SK-N-SH (cell line): ENCODE measurements around the gene SUN2. TPM values are rescaled to one million over a fixed set of nuclear protein-coding genes. Genes with fewer than 3 reads are reported as not detected.

Experiments
- CTCF ChIA-PET: fragments of 300-600, 350-600 bp; formaldehyde crosslinking; extraction: SDS; loops from one replicate; lab custom pipeline; 2021; lab: Yijun Ruan, JAX
- POLR2A ChIA-PET: fragments of 350-600 bp; sonication (Branson Sonifier 250); formaldehyde crosslinking; extraction: SDS; loops from one replicate; lab custom pipeline; 2020; ENCODE audit warnings: antibody characterized with exemption, inconsistent platforms; lab: Yijun Ruan, JAX
- DNase-seq: peaks from one replicate; pipeline ENCODE4 v3.0.0; 2012
- H2AFZ ChIP-seq: fragments of 200-600 bp; sonication (generic); 2 replicates; pipeline ENCODE4 v1.8.1; 2016; ENCODE audit warnings: antibody characterized with exemption, mild to moderate bottlenecking, low read depth
- H3F3A ChIP-seq: fragments of 200-600 bp; sonication (generic); replicated peaks from 2 replicates; pipeline ENCODE3; 2016; ENCODE audit warnings: antibody characterized with exemption, mild to moderate bottlenecking; ENCODE audit not compliant: insufficient read depth
- H3K27ac ChIP-seq, 2 experiments: fragments of 200-500 bp in 1 of 2; fragments of 200-600 bp in 1 of 2; sonication (Bioruptor generic) in 1 of 2; sonication (generic), shearing (Covaris generic) in 1 of 2; 2 replicates each; pipeline versions ENCODE4 v1.5.1 to v1.6.1; 2014 to 2016; ENCODE audit warnings: low read depth in 2 of 2, inconsistent platforms in 1 of 2, low read length in 1 of 2, mild to moderate bottlenecking in 1 of 2, mixed read lengths in 1 of 2
- H3K27me3 ChIP-seq: fragments of 200-600 bp; sonication (generic), shearing (Covaris generic); 2 replicates; pipeline ENCODE4 v1.6.1; 2016; ENCODE audit warnings: mixed run types; ENCODE audit not compliant: insufficient read depth
- H3K36me3 ChIP-seq, 2 experiments: fragments of 200-500 bp in 1 of 2; fragments of 200-600 bp in 1 of 2; sonication (Bioruptor generic) in 1 of 2; sonication (generic) in 1 of 2; replicated peaks in 1 of 2; 2 replicates each; pipeline versions ENCODE3 to v1.5.1; 2014 to 2016; ENCODE audit warnings: low read length in 1 of 2, mild to moderate bottlenecking in 1 of 2; ENCODE audit not compliant: insufficient read depth in 2 of 2, control insufficient read depth in 1 of 2
- H3K4me1 ChIP-seq, 2 experiments: fragments of 200-500 bp in 1 of 2; fragments of 200-600 bp in 1 of 2; sonication (Bioruptor generic) in 1 of 2; sonication (generic), shearing (Covaris generic) in 1 of 2; 2 replicates each; pipeline versions ENCODE4 v1.5.1 to v1.6.1; 2014 to 2016; ENCODE audit warnings: low read depth in 1 of 2, low read length in 1 of 2, mixed run types in 1 of 2; ENCODE audit not compliant: insufficient read depth in 2 of 2, control insufficient read depth in 1 of 2
- H3K4me2 ChIP-seq: fragments of 200-600 bp; sonication (generic), shearing (Covaris generic); 2 replicates; pipeline ENCODE4 v1.6.1; 2017; ENCODE audit warnings: mixed run types
- H3K4me3 ChIP-seq, 2 experiments: fragments of 200-500 bp in 1 of 2; fragments of 200-600 bp in 1 of 2; sonication (Bioruptor generic) in 1 of 2; sonication (generic), shearing (Covaris generic) in 1 of 2; 2 replicates each; pipeline versions ENCODE4 v1.5.1 to v1.8.1; 2014 to 2016; ENCODE audit warnings: low read depth in 2 of 2, inconsistent platforms in 1 of 2, low read length in 1 of 2, mild to moderate bottlenecking in 1 of 2, mixed read lengths in 1 of 2, moderate library complexity in 1 of 2
- H3K79me2 ChIP-seq: fragments of 200-600 bp; sonication (generic); 2 replicates; pipeline ENCODE4 v1.8.1; 2017; ENCODE audit warnings: mild to moderate bottlenecking; ENCODE audit not compliant: insufficient read depth
- H3K9ac ChIP-seq: fragments of 200-600 bp; sonication (generic); 2 replicates; pipeline ENCODE4 v1.6.1; 2017; ENCODE audit warnings: mixed run types
- H3K9me2 ChIP-seq: fragments of 200-600 bp; sonication (generic); 2 replicates; pipeline ENCODE4 v1.6.1; 2017; ENCODE audit warnings: mixed run types
- H3K9me3 ChIP-seq: fragments of 200-600 bp; sonication (generic); 2 replicates; pipeline ENCODE4 v1.6.1; 2017; ENCODE audit warnings: mixed run types, mild to moderate bottlenecking, moderate library complexity
- H4K20me1 ChIP-seq: fragments of 200-600 bp; sonication (generic); 2 replicates; pipeline ENCODE4 v1.6.1; 2017; ENCODE audit warnings: mild to moderate bottlenecking, mixed run types; ENCODE audit not compliant: insufficient read depth
- EZH2phosphoT487 ChIP-seq: fragments of 200-600 bp; sonication (generic); IDR thresholded peaks from 2 replicates; pipeline ENCODE4 v1.6.1; 2017; ENCODE audit warnings: low read depth, mixed run types, mild to moderate bottlenecking, antibody characterized with exemption, moderate library complexity, borderline replicate concordance
- FOSL2 ChIP-seq: IDR thresholded peaks from 2 replicates; pipeline ENCODE4 v1.4.0; 2012; ENCODE audit warnings: low read depth, mild to moderate bottlenecking, moderate library complexity, borderline replicate concordance
- FOXM1 ChIP-seq: IDR thresholded peaks from 2 replicates; pipeline ENCODE4 v1.4.0; 2012; ENCODE audit warnings: low read depth, mild to moderate bottlenecking
- GABPA ChIP-seq: IDR thresholded peaks from 2 replicates; pipeline ENCODE4 v1.4.0; 2012; ENCODE audit warnings: low read depth, mild to moderate bottlenecking
- GATA2 ChIP-seq: sonication (generic); formaldehyde crosslinking; IDR thresholded peaks from 2 replicates; pipeline ENCODE4 v1.5.0; 2020; ENCODE audit warnings: mild to moderate bottlenecking, missing genetic modification reagents
- JUND ChIP-seq: IDR thresholded peaks from 2 replicates; pipeline ENCODE4 v1.4.0; 2012
- MXI1 ChIP-seq: IDR thresholded peaks from 2 replicates; pipeline ENCODE4 v1.6.1; 2012; ENCODE audit warnings: mild to moderate bottlenecking, low read depth, low read length, improper control_type of control experiment
- NFIC ChIP-seq: IDR thresholded peaks from 2 replicates; pipeline ENCODE4 v1.4.0; 2012; ENCODE audit warnings: borderline replicate concordance
- NRF1 ChIP-seq: IDR thresholded peaks from 2 replicates; pipeline ENCODE4 v1.6.1; 2012; ENCODE audit warnings: low read depth, mild to moderate bottlenecking, low read length
- RAD21 ChIP-seq: IDR thresholded peaks from 2 replicates; pipeline ENCODE4 v1.6.1; 2012; ENCODE audit warnings: mild to moderate bottlenecking, low read length
- RCOR1 ChIP-seq: fragments of 150-350 bp; IDR thresholded peaks from 2 replicates; pipeline ENCODE4 v1.6.1; 2017; ENCODE audit warnings: antibody characterized with exemption, low read length
- RXRA ChIP-seq: IDR thresholded peaks from 2 replicates; pipeline ENCODE4 v1.4.0; 2012; ENCODE audit warnings: low read depth, mild to moderate bottlenecking, borderline replicate concordance
- SIN3A ChIP-seq: IDR thresholded peaks from 2 replicates; pipeline ENCODE4 v1.6.1; 2012; ENCODE audit warnings: low read depth, mild to moderate bottlenecking, low read length, moderate library complexity, borderline replicate concordance
- SMC3 ChIP-seq: IDR thresholded peaks from 2 replicates; pipeline ENCODE4 v1.6.1; 2012; ENCODE audit warnings: low read depth, low read length, improper control_type of control experiment
- TAF1 ChIP-seq: IDR thresholded peaks from 2 replicates; pipeline ENCODE4 v1.6.1; 2012; ENCODE audit warnings: low read depth, mild to moderate bottlenecking, low read length, moderate library complexity, borderline replicate concordance
- TCF12 ChIP-seq: IDR thresholded peaks from 2 replicates; pipeline ENCODE4 v1.4.0; 2012
- YY1 ChIP-seq: IDR thresholded peaks from 2 replicates; pipeline ENCODE4 v1.4.0; 2012; ENCODE audit warnings: low read depth, mild to moderate bottlenecking
- WGBS: methylation state at CpG from one replicate; pipeline ENCODE4 v1.1.6; 2017; ENCODE audit warnings: low lambda C conversion rate; 5-methylcytosine and 5-hydroxymethylcytosine counted together
- polyA plus RNA-seq, 3 experiments: library from polyadenylated mRNA; depleted of rRNA; stranded (reverse); fragments of >200 nt; gene quantifications; 2 replicates each; pipeline ENCODE4 v1.2.3, GENCODE V29; 2012
- TF ChIP-seq, protein P1 (sequence below): fragments of 200-600 bp; sonication (generic); IDR thresholded peaks from 2 replicates; pipeline ENCODE4 v1.6.1; 2017; ENCODE audit warnings: antibody characterized with exemption, mild to moderate bottlenecking, moderate library complexity
- TF ChIP-seq, protein P2 (sequence below): IDR thresholded peaks from 2 replicates; pipeline ENCODE4 v1.4.0; 2012; ENCODE audit warnings: low read depth, borderline replicate concordance
- TF ChIP-seq, protein P3 (sequence below): fragments of 150-350 bp; IDR thresholded peaks from 2 replicates; pipeline ENCODE4 v1.6.1; 2017; ENCODE audit warnings: antibody characterized with exemption, low read length, low read depth, borderline replicate concordance

Gene SUN2
- polyA plus RNA-seq, 1 of the 3 experiments (the other 2 are of a cell fraction): 10.2 TPM

DNA sequence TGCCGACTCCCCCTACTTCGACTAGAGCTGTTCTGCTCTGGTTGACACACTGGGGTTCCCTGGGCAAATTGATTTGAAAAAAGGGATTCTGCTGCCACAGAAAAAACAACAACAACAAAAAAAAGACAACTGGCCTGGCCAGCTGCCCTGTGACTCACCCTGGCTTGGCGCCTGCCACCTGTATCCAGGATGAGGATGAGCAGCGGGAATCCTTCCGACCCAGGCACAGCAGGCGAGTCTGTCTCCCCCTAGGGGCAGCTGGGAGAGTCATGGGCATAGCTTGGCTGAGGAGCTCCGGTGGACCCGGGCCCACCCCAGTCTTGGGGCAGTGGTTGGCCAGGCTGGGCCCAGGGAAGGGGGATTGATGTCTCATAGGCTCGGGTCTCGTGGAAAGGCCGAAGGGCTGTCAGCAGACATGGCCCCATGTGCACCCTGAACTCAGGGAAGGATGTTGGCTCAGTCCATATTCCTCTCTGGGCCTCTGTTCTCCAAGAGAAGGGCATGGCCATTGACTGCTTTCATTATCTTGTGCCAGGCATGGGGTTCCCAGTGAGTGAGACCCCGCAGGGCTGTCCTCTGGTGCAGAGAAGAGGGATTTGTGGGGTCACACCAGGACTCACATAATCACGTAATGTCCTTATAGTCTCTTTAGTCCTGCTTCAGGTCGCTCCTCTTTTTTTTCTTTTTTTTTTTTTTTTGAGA lies 10.4 kb upstream of the SUN2 start (continued):
- TF ChIP-seq EZH2phosphoT487: no peak
- no peak for TF ChIP-seq JUND
- TF ChIP-seq TCF12: peak; percentile 16; the same call in 1 of the 2 replicates
- no peak for TF ChIP-seq RXRA
- TF ChIP-seq, protein P1, sequence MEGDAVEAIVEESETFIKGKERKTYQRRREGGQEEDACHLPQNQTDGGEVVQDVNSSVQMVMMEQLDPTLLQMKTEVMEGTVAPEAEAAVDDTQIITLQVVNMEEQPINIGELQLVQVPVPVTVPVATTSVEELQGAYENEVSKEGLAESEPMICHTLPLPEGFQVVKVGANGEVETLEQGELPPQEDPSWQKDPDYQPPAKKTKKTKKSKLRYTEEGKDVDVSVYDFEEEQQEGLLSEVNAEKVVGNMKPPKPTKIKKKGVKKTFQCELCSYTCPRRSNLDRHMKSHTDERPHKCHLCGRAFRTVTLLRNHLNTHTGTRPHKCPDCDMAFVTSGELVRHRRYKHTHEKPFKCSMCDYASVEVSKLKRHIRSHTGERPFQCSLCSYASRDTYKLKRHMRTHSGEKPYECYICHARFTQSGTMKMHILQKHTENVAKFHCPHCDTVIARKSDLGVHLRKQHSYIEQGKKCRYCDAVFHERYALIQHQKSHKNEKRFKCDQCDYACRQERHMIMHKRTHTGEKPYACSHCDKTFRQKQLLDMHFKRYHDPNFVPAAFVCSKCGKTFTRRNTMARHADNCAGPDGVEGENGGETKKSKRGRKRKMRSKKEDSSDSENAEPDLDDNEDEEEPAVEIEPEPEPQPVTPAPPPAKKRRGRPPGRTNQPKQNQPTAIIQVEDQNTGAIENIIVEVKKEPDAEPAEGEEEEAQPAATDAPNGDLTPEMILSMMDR: peak; percentile 65
- TF ChIP-seq RCOR1: no peak
- peak; percentile 28; the same call in 1 of the 2 replicates for TF ChIP-seq NFIC
- peak; percentile 54 for TF ChIP-seq FOSL2
- peak; percentile 35 for TF ChIP-seq RAD21
- TF ChIP-seq SMC3: peak; percentile 14; the same call in 1 of the 2 replicates
- TF ChIP-seq FOXM1: no peak

DNA sequence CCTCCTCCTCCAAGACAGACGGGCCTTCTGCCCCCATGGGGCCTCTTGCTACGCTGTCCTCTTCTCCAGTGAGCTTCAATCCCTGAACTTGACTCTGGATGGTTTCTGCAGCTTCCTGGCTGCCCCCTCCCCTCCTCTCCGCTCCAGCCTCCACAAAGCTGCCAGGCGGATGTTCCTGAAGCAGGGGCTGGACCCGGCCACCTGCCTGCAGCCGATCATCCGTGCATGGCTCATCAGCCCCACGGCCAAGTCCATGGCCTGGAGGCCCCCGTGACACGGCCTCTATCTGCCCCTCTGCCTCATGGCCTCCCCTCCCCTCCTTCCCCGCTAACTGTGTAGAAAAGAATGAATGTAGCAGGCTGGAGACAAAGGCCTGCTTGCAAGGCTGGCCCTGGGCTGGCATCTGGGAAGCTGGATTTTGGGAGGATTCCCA lies 6.8 kb upstream of the SUN2 start:
- peaks cover 0 to 2% of the 10 kb centered on the region in 2 experiments; a peak in 1 of 4 replicates for H3K4me1 ChIP-seq
- DNase-seq: no peak

More for the DNA sequence above, 6.8 kb upstream of the SUN2 start:
- CTCF ChIA-PET: interaction anchor here (0.8 to 1.2 kb wide), 4 partner anchors 28 to 108 kb away, joined by 3 to 4 read pairs (median 3); no protein-coding TSS in a partner anchor
- Histone ChIP-seq H3K9ac (no peak overlapping the region), H3K27me3 (no peaks in the 10 kb centered on the region), H3K36me3 (no peaks in the 10 kb centered on the region), H3K4me3 (no peak overlapping the region), H3K9me3 (no peaks in the 10 kb centered on the region), H3K4me2 (no peak overlapping the region), H4K20me1 (no peaks in the 10 kb centered on the region), H3K79me2 (no peaks in the 10 kb centered on the region), H3F3A (no peaks in the 10 kb centered on the region), H2AFZ (no peak overlapping the region), H3K9me2 (no peaks in the 10 kb centered on the region), H3K27ac (no peak overlapping the region)
- TF ChIP-seq GATA2 (CRISPR knock-in tag): no peak
- TF ChIP-seq MXI1: no peak
- TF ChIP-seq NFIC: no peak
- TF ChIP-seq GABPA: no peak
- TF ChIP-seq, protein P2, sequence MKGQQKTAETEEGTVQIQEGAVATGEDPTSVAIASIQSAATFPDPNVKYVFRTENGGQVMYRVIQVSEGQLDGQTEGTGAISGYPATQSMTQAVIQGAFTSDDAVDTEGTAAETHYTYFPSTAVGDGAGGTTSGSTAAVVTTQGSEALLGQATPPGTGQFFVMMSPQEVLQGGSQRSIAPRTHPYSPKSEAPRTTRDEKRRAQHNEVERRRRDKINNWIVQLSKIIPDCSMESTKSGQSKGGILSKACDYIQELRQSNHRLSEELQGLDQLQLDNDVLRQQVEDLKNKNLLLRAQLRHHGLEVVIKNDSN: no peak
- TF ChIP-seq, protein P3, sequence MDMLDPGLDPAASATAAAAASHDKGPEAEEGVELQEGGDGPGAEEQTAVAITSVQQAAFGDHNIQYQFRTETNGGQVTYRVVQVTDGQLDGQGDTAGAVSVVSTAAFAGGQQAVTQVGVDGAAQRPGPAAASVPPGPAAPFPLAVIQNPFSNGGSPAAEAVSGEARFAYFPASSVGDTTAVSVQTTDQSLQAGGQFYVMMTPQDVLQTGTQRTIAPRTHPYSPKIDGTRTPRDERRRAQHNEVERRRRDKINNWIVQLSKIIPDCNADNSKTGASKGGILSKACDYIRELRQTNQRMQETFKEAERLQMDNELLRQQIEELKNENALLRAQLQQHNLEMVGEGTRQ: no peak
- no peak for TF ChIP-seq NRF1
- TF ChIP-seq SIN3A: no peak
- TF ChIP-seq TAF1: no peak
- TF ChIP-seq YY1: no peak
- TF ChIP-seq EZH2phosphoT487: no peak
- 89% methylated on average over 3 of the region's 11 CpGs for WGBS
- POLR2A ChIA-PET: no interaction called here
